Smooth muscle cell (in vitro differentiated cells): ENCODE data around the gene ZMIZ1. TPM values are rescaled to one million over a fixed set of nuclear protein-coding genes. Genes with fewer than 3 reads are reported as not detected.

Source experiments
- DNase-seq: peaks from one replicate; lab custom pipeline; 2025; ENCODE audit not compliant: unreplicated experiment; lab: John Stamatoyannopoulos, UW
- H2AFZ ChIP-seq: fragments of 200-600 bp; sonication (generic); 2 replicates; pipeline ENCODE4 v1.6.0; 2016; ENCODE audit warnings: antibody characterized with exemption, low read depth, mild to moderate bottlenecking
- H3F3A ChIP-seq: fragments of 200-600 bp; sonication (generic); 2 replicates; pipeline ENCODE4 v1.6.0; 2017; ENCODE audit warnings: antibody characterized with exemption, low read depth
- H3K27ac ChIP-seq: fragments of 200-600 bp; sonication (generic); 2 replicates; pipeline ENCODE4 v1.5.1; 2016; ENCODE audit warnings: low read depth, mild to moderate bottlenecking
- H3K27me3 ChIP-seq: fragments of 200-600 bp; sonication (generic); 2 replicates; pipeline ENCODE4 v1.6.1; 2016; ENCODE audit warnings: low read depth, mild to moderate bottlenecking
- H3K36me3 ChIP-seq: fragments of 200-600 bp; sonication (generic); 2 replicates; pipeline ENCODE4 v1.5.1; 2016; ENCODE audit warnings: low read depth
- H3K4me1 ChIP-seq: fragments of 200-600 bp; sonication (generic); 2 replicates; pipeline ENCODE4 v1.5.1; 2016; ENCODE audit warnings: low read depth
- H3K4me2 ChIP-seq: fragments of 200-600 bp; sonication (generic); 2 replicates; pipeline ENCODE4 v1.6.0; 2016; ENCODE audit warnings: mild to moderate bottlenecking
- H3K4me3 ChIP-seq: fragments of 200-600 bp; sonication (generic); 2 replicates; pipeline ENCODE4 v1.5.1; 2016; ENCODE audit warnings: mild to moderate bottlenecking
- H3K79me2 ChIP-seq: fragments of 200-600 bp; sonication (generic); 2 replicates; pipeline ENCODE4 v1.6.0; 2016; ENCODE audit warnings: low read depth, mild to moderate bottlenecking
- H3K9ac ChIP-seq: fragments of 200-600 bp; sonication (generic); 2 replicates; pipeline ENCODE4 v1.6.0; 2016; ENCODE audit warnings: low read depth
- H3K9me3 ChIP-seq: fragments of 200-600 bp; sonication (generic); replicated peaks from 2 replicates; pipeline ENCODE4 v1.5.1; 2016; ENCODE audit warnings: low read depth
- H4K20me1 ChIP-seq: fragments of 200-600 bp; sonication (generic); 2 replicates; pipeline ENCODE4 v1.6.0; 2016; ENCODE audit warnings: low read depth
- WGBS: methylation state at CpG from one replicate; pipeline ENCODE4 v1.1.7; 2016; ENCODE audit warnings: low lambda C conversion rate; 5-methylcytosine and 5-hydroxymethylcytosine counted together
- polyA plus RNA-seq: library from polyadenylated mRNA; unstranded; fragments of >200 nt; fragmentation: Nextera tagmentation; extraction: Ambion mirVana; gene quantifications from 2 replicates; pipeline ENCODE4 v1.2.1, GENCODE V29; 2016
- total RNA-seq: library from RNA; depleted of rRNA; stranded (reverse); fragments of >200 nt; gene quantifications from 2 replicates; pipeline ENCODE4 v1.2.3, GENCODE V29; 2014
- TF ChIP-seq, protein P1 (sequence below): fragments of 200-600 bp; sonication (generic); IDR thresholded peaks from 2 replicates; pipeline ENCODE4 v1.5.1; 2017; ENCODE audit warnings: borderline replicate concordance, mild to moderate bottlenecking, antibody characterized with exemption; ENCODE audit not compliant: insufficient read depth, poor library complexity, severe bottlenecking

The ZMIZ1 gene
- total and polyA plus RNA-seq, 2 experiments from 2014 or later = 24.2 to 31.3 TPM

DNA sequence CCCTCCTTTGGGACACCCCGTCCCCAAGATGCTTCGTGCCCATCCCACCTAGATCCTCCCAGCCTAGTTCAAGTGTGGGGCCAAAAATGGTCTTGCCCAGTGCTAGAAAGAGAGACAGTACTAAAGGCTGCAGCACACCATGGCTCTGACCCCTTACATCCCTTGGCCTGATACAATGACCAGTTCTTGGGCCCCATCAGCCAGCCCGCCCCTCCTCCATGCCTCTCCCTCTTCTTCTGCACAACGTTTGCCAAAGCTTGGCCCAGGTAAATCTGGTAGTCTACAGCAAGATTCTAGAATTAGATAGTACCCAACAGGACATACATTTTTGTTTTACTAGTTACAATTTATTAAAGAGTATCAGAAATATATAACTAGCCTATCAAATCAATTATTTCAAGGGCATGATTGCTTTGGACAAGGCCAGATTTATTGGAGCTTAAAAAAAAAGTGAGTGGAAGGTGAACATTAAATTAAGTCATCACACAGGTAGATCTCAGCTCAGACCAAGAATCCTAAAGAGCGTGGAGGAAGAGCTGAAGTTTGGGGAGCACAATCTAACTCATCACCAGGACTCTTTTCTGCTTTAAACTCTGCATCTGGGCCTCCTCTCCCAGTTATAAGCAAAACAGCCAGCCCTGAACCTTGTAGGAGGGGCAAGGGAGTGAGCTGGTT lies 69.8 kb downstream of the ZMIZ1 start:
- 87% methylated on average over 5 of the region's 5 CpGs for WGBS
- peak overlapping the region; percentile 55 for H3K9ac ChIP-seq
- no peaks in the 10 kb centered on the region for H3K27me3 ChIP-seq
- peaks cover 62% of the 10 kb centered on the region for H3K79me2 ChIP-seq
- no peak overlapping the region for H3K4me3 ChIP-seq
- H3K27ac ChIP-seq = peak overlapping the region; percentile 93
- no peaks in the 10 kb centered on the region for H3K36me3 ChIP-seq
- peak overlapping the region; percentile 18 for H3K4me2 ChIP-seq
- H2AFZ ChIP-seq = no peak overlapping the region
- TF ChIP-seq, protein P1, sequence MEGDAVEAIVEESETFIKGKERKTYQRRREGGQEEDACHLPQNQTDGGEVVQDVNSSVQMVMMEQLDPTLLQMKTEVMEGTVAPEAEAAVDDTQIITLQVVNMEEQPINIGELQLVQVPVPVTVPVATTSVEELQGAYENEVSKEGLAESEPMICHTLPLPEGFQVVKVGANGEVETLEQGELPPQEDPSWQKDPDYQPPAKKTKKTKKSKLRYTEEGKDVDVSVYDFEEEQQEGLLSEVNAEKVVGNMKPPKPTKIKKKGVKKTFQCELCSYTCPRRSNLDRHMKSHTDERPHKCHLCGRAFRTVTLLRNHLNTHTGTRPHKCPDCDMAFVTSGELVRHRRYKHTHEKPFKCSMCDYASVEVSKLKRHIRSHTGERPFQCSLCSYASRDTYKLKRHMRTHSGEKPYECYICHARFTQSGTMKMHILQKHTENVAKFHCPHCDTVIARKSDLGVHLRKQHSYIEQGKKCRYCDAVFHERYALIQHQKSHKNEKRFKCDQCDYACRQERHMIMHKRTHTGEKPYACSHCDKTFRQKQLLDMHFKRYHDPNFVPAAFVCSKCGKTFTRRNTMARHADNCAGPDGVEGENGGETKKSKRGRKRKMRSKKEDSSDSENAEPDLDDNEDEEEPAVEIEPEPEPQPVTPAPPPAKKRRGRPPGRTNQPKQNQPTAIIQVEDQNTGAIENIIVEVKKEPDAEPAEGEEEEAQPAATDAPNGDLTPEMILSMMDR = no peak
- no peak for DNase-seq
- peaks cover 12% of the 10 kb centered on the region for H3F3A ChIP-seq
- H3K4me1 ChIP-seq = peaks cover 30% of the 10 kb centered on the region
- no peaks in the 10 kb centered on the region for H3K9me3 ChIP-seq
- peaks cover 77% of the 10 kb centered on the region for H4K20me1 ChIP-seq

DNA sequence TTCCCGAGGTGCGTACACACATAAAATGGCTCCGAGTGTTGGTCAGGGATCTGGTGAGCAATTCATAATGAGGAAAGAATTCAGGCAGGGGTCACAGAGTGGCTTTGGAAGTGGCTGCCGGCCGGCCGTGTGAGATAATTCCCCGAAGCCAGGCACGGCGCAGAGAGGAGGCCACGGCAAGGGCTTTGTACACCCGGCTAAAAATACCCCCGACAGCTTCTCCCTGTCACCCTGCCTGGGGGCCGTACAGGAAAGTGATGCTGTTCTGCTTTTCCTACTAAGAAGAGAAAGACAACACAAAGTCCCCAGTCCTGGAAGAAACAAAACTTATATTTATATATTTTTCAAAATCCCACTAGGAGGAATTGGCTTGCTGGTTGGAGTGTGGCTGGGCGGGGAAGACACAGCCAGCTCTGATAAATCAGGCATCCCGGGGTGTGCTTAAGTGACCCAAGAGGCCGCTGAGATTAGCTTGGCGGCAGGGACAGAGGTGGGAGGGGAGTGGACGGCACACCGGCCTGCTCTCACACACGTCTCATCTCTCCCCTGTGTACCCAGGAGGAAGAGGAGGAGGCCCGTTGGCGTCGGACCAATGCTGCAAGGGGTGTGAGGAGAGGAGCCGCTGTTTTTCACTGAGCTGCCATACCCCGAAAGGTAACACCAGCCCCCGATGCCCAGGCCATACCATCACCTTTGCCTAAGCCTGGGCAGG lies 70.5 kb downstream of the ZMIZ1 start:
- 30% methylated on average over 26 of the region's 26 CpGs for WGBS
- no peaks in the 10 kb centered on the region for H3K36me3 ChIP-seq
- peak overlapping the region; percentile 62 for H3K9ac ChIP-seq
- peaks cover 34% of the 10 kb centered on the region for H3K4me1 ChIP-seq
- peak; percentile 63 for DNase-seq
- peaks cover 60% of the 10 kb centered on the region for H3K79me2 ChIP-seq
- no peaks in the 10 kb centered on the region for H3K9me3 ChIP-seq
- peak overlapping the region; percentile 93 for H3K27ac ChIP-seq
- H3K4me2 ChIP-seq = peak overlapping the region; percentile 75
- H4K20me1 ChIP-seq = peaks cover 77% of the 10 kb centered on the region
- H3K4me3 ChIP-seq = no peak overlapping the region
- H3F3A ChIP-seq = peaks cover 12% of the 10 kb centered on the region
- no peaks in the 10 kb centered on the region for H3K27me3 ChIP-seq
- TF ChIP-seq, protein P1 = no peak
- no peak overlapping the region for H2AFZ ChIP-seq

DNA sequence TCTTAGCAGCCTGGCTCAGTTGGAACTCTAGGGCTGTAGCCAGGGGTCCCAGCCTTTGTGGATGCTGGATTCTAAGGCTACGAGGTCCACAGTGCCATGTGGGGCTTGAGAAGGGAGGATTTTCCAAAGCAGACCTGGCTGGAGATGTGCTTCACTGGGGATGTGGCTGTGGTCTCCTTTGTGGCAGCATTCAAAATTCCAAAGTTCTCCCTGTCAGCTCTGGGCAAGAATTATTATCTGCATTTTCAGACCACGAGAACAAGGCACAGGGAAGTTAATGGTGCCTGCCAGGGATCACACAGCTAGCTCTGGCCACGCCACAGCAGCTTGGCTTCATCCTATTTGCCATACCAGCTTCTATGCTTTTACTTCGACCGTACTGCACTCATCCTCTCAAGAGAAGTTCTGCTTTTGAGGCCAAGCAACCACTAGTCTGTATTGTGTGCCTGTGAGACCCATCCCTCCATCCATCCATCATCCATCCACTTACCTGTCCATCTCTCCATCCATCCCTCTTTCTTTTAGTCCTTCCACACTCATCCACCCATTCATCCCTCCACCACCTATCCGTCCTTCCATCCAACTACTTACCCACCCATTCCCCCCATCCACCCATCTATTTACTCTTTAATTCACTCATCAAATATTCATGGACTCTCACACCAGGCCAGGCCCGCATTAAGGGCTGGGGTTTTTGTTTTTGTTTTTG lies 71.5 kb downstream of the ZMIZ1 start:
- Histone ChIP-seq H3K4me2 (peak overlapping the region; percentile 75), H3K27ac (peak overlapping the region; percentile 93), H3F3A (peaks cover 12% of the 10 kb centered on the region), H3K9me3 (no peaks in the 10 kb centered on the region), H3K27me3 (no peaks in the 10 kb centered on the region), H3K9ac (peak overlapping the region; percentile 62), H3K4me1 (peaks cover 42% of the 10 kb centered on the region), H3K79me2 (peaks cover 60% of the 10 kb centered on the region), H3K36me3 (no peaks in the 10 kb centered on the region), H3K4me3 (no peak overlapping the region), H4K20me1 (peaks cover 72% of the 10 kb centered on the region), H2AFZ (no peak overlapping the region)
- DNase-seq = no peak
- 89% methylated on average over 7 of the region's 7 CpGs for WGBS
- TF ChIP-seq, protein P1 = no peak
